ENCODE data around the gene KCTD16.

Gene KCTD16

DNA sequence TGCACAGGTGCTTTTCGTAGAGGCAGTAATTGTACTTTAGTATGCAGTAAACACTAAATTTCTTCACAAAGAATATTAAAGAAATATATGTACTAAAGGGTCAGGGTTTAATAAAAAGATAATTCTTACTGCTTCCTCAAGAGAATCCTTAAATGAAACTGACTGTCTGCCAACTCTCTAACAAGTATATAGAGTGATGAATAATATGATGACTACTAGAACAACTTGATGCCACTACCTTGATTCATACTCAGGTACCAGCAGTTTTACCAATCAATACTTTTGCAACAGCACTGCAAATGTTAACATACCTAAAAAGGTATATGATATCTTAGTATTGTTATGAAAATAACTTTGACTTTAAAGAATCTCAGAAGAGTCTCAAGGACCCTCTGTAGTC, 4.0 kb upstream of the KCTD16 start:
- no peak for DNase-seq (ENCODE audit: low read depth, low spot score)

DNA sequence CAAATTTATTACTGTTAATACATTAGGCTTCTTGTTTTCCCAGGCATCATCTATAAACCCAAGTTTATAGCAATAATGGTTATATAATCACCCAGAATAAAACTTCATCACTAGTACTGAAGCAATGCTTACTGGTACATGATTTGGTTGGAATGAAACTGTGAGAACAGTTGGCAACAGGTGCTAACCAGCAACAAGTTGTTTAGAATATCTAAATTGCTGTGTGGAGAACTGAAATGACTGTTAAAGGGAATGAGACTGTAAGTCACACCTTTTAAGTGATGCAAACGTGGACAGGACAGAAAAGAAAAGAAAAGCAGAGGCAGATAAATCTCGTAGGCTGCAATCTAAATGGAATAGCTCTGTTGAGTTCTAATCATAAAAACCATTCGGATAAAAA, 2.7 kb upstream of the KCTD16 start:
- no peak for DNase-seq (ENCODE audit: low read depth, low spot score)

DNA sequence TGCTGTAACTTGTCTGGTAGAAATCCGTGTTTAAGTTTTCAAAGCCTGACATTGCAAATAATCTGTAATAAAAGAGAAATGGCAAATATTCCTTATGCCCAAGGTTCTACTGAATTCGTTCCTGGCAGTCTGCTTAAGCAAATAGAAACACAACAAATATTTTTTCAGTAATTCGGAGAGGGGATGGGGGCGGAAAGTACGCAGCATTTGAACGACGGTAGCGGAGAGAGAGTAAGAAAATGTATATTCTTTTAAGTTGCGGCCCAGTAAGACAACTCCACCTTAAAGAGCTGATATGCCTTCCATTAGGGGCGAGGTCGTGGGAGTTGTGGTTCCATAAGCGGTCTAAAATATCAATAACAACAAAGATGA, 783 bp upstream of the KCTD16 start:
- DNase-seq (ENCODE audit: low read depth, low spot score), result no peak

DNA sequence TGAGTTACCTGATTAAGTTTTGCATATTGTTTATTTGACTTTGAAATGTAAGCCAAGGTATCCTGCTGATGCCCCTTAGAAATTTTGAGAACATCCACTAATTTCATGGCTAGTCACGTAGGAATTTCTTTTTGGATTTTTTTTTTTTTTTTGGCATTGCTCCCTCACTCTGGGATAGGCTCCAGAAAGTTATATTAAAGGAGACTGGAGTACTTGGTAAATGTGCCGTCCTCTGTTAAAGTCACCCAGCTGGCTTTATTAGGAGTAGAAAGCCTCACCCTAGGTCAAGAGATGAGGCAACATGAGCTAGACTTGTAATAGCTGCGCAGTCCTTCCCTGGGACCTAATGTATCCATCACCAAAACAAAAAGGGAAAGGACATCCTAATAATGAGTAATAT, 3.1 kb downstream of the KCTD16 start:
- DNase-seq (ENCODE audit: low read depth, low spot score), result no peak

DNA sequence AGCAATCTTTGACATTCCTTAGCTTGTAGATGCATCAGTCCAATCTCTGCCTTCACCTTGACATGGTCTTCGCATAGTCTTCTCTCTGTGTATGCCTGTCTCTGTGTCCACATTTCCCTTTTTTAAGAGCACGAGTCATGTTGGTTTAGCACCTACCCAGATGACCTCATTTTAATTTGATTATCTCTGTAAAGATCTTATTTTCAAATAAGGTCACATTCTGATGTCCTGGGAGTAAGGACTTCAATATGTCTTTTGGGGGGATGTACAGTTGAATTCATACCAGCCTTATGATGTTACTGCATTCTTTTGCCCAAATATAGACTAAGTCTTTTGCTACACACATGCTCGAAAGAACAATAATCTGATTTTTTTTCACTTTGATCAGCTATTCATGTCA, 6.9 kb downstream of the KCTD16 start:
- DNase-seq (ENCODE audit: low read depth, low spot score), result no peak

DNA sequence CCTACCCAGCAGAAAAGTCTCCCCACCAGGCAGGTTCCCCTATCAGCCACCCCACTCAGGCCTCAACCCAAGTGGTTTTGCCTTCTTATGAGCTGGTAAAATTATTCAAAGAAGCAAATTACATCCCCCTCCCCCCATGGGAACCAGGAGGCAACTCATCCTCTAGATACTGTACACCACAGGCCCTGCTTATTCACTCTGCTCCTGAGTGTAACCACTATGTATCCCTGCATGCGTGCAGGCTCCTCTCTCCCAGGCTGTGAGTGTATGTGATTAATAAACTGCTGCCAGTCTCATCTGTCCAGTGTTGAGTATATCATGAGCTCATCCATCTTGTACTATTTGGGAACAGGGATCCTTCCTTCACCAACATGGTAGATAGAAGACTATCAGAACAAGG, 8.6 kb downstream of the KCTD16 start:
- no peak for DNase-seq (ENCODE audit: low read depth, low spot score)

DNA sequence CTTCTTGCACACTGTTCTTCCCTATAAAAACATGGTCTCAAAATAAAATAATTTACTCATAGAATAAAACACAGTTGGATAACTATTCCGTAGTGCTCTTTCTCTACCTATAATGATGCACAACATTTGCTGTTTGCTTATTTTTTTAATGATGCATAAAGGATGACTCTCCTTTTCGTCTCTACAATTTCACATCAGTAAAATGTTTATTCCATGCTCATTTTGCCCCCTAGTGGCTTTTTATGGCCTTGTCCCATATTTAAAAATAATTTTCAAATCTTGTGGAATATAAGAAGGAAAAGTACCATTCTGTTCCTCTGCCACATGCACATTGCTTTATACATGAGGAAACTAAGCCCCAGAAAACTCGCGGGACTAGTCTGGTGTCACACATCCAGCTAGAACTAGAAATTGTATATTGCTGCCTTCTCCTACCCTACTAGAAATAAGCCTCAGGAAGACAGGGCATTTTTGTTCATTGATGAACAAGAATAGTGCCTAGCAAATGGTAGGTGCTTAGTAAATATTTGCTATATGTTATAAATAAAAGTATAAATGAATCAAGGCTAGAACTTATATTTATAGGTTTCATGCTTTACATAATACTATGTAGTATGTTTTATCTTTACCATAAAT, 12.7 kb downstream of the KCTD16 start:
- DNase-seq (ENCODE audit: low read depth, low spot score), result no peak

DNA sequence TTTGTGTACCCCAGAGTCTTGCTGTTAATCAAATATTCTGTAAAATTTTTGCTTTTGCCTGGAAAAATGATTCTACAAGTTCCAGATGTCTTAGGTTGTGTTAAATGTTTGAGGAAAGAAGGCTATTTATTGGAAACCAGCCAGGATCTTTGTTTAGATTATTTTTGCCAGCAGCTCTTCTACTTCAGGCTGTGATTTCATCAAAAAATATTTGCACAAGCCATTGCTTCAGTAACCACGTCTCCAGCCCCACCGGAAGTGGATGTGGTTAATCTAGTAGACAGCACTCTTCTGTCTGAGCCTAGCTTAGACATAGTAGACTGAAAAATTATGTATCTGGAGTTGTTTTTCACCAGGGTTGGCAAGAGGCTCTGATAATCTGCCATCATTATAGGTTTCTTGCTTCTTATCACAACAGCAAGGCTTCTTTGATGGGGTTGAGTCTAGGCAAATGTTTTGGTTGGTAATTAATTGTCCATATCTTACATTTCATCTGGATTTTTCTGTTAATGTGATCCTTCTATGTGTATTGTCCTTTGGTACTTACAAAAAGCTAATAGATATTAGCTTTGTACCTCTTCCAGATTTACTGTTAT, 17.1 kb downstream of the KCTD16 start:
- peak; percentile 17 for DNase-seq (ENCODE audit: low read depth, low spot score)

DNA sequence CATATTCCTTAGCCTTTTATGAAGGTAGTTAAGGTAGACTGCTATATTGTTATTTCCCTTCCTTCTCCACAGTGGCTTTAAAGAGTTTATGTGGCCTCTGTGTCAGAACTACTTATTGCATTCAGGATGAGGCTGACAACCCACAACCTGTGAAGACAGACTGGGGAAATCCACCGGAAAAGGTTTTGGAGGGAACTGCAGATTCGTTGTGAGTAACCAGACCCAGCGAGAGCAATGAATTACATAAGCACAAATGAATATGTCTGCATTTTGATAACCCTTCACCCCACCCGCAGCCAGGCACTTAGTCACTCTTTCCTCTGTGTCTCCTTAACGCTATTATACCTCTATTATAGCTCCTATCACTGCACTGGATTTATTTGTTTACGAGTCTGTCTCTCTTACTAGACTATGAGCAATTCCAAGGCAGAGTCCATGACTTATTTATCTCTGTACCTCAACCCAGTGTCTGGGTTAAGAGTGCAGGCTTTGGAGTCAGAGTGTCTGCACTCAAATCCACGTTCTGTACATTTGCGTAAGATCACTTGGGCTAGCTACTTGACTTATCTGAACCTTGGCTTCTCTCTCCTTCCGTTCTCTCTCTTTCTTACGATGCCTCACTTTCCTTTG, 19.2 kb downstream of the KCTD16 start:
- peak; percentile 39 for DNase-seq (ENCODE audit: low read depth, low spot score)

DNA sequence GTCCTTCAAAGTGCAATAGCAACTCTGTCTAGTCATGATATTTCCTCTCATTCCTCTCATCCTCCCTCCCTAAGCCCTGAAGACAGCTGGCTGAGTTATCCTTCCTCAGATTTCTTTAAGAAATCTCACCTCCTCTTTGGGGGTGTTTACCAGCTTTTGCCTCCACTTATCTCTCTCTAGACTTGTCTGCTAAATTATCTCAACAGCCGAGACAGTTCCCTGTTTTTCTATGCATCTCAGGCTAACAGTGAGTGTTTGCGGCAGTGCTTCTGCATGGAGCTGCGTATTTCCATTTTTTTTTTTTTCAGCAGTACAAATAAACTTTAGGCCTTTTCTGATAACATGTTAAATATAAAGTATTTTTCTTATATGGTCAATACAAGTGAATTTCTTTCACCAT, 20.9 kb downstream of the KCTD16 start:
- no peak for DNase-seq (ENCODE audit: low read depth, low spot score)

DNA sequence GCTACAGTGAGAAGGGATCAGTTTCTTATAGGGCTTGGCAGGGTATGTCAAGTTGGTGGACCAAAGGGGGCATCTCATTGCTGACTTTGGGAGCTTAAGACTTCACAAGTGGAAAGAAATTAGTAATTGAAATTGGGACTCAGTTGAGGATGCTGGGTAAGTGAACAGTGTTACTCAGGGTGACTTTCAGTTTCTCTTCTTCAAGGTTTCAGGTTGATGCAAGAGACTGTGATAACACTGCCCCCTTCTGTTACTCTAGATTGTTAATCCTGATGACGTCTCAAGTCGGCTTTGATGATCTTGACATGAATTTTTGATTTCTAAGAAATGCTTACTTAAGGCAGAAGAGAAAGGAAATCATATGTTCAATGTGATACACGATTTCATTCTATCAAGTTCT, 21.3 kb downstream of the KCTD16 start:
- no peak for DNase-seq (ENCODE audit: low read depth, low spot score)

DNA sequence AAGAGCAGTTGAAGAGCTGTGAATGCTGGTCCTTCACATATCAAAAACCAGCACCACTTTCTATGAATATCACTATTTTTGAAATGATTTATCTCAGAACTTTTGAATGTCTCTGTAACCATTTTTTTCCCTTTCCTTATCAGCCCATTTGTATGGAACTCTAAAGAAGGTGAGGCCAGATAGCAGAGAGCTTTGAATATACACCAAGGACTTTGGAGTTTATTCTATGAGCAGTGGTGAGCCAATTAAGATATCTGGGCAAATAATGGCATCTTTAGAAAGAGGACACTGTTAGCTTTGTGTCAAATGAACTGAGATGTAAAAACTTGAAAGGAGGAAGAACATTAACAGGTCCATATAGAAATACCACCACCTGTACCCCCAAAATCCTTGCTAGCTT, 22.0 kb downstream of the KCTD16 start:
- DNase-seq (ENCODE audit: low read depth, low spot score), result no peak

DNA sequence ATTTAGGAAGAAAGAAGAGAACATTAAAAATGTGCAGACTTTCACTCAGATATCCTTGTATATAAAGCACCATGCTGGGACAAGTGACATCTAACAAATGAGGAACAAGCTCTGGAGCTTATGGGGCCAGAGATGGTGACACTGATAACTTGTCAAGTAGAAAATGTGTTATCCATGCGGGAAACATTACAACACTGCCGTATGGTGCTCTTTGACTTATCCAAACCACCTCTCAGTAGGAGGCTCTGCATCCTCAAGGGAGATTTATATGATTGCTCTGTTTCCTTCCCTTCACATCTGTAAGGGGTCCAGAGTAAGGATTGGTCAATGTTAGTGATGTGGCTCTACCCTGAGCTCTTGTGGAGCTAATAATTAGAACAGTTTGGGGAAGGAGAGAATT, 23.5 kb downstream of the KCTD16 start:
- no peak for DNase-seq (ENCODE audit: low read depth, low spot score)

DNA sequence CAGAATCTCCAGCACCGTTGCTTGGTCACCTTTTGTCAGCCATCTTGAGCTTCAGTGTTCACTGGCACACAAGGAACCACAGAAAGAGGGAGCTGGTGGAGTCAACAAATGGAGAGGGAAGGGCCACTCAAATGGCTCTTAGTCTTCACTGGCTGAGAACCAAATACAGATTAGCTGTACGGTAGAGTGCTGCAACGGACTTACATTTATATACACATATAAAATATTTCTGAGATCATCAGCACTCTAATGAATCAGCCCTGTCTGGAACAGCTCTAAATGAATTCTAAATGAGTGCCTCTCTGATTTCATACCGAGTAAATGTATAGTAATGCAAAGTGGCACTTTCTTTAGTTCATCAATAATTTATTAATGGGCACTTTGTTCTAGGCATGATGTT, 24.8 kb downstream of the KCTD16 start:
- no peak for DNase-seq (ENCODE audit: low read depth, low spot score)

DNA sequence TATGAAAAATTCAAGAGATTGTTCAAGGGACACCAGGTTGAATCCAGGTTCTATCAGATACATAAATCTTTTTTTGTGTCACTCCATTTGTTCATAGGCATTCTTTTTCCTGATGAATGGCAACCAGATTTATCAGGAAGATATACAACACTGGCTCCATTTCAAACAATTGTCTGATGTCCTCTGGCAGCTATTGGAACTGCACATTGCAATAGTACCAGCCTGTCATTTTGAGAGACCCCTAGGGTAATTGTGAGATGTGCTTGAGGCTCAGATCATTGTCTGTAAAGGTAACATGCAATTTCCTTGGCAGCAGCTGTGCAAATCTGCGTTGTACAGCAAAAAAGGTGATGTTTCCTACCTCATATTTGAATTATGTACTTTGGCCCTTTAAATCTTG, 25.9 kb downstream of the KCTD16 start:
- DNase-seq (ENCODE audit: low read depth, low spot score), result no peak

DNA sequence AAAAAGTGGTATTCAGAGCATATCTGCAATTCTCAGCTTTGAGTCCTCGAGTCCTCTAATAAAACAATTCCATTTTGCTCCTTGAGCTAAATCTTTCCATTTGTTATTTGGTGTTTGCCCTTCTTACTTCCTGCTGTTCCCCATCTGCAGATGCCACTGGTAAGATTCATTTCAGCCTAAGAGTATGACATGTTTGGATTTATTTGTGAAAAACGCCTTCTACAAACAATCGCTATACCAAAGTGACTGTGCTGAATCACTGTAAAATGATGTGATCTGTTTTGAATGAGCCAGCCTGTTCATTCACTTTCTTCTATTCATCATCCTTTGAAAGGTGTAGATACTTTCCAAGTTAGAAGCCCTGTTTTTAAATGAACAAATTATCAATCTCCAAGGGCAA, 27.7 kb downstream of the KCTD16 start:
- DNase-seq (ENCODE audit: low read depth, low spot score), result no peak

DNA sequence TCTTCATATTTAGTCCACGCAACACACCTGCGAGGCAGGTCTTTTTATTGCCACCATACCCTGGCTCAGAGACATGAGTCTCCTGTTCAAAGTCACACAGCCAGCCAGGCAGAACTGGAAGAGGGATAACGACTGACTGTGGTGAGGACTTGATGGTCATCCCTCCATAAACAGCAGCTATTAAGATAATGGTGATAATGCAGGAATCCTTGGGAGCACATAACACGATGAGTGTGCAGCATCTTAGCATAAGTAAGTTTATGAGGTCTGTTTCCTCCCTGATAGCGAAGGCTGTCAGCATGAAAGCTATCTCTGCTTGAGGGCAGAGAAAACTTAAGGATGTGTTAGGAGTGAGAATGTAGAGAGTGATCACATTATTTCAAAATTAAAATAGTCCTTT, 30.9 kb downstream of the KCTD16 start:
- DNase-seq (ENCODE audit: low read depth, low spot score), result no peak

DNA sequence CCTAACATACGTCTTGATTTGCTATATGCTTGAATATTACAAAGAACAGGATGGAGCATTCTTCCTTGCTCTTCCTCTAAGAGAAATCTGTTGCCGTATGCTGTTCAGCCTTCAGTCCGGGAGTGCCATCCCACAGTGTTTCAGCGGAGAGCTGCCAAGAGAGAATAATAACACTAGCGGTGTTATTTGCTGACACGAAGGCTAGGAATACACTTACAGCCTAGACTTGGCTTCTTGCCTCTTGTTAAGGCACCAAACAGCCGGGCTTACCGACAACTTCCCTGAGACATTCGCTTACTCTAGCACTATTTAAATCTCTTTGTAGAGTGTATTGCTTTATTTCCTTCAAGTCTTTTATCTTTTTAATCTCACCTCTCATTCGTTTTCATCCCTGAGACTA, 31.4 kb downstream of the KCTD16 start:
- no peak for DNase-seq (ENCODE audit: low read depth, low spot score)

DNA sequence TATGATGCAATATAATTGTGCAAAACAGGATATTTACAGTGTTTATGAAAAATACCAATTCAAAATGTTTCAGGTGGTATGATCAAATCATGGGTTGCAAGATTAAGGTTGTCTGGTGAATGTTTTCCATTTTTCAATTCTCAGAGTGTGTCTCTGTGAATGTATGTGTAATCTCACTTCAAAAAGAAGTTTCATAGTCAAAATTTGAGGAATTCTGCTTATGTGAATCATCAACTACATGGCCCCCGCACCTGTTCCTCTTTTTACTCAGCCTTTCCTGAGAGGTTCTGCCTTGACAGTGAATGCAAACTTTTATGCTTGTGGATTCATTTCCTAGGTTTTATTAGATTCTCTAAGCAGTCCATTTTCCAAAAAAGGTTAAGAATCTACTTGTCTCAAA, 32.1 kb downstream of the KCTD16 start:
- DNase-seq (ENCODE audit: low read depth, low spot score), result no peak

DNA sequence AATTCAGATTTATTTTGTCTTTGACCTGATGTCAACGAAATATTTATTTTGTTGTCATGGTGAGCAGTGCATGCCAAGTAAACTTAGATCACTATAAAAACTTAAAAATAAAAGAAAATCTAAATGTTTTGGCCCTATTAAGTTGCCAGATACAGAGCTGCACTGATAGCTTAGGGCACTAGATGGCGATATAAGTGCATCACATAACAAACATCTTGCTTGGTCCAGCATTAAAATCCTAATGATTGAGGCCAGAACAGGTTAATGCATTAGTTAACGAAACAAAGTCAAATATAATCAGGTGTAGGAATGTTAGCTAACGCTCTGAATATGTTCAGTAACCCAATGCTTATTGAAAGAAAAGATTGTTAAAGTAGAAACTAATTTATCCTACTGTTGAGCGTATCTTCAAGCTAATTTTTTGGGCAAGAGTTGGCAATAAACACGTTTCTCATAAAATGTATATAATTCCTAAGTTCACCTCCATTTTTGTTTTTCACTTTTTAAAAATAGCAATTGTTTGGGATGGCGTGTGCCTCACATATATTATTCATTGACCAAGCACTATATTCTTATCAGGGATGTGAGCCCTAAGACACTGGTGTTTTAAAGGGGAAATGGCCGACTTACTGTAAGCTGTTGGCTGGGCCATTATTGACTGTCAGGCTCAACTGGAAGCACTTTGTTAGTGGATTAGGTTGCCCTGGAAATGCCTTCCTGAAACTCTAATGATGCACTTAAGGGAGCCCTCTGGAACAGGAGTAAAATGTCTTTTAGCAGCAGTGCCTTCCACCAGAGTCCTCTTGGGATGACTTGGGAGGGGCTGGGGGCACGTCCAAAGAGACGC, 33.3 kb downstream of the KCTD16 start:
- no peak for DNase-seq (ENCODE audit: low read depth, low spot score)

DNA sequence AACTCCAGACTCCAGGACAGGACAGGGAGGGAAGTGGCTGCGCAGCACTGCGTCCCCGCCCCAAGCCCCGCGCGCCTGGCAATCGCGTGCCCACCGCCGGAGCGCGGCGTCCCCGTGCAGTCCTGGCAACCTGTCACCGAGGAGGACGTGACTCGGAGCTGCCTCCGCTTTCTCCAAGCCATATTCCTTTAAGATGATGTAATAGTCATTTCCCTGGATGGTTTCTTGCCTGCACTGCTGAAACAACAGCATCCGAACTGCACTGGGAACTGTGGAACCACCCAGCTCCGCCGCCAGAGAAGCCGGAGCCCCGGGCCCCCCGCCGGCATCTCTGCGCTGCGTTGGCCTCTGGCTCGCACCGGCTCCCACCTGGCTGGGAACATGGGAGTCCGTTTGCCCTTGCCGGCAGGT, 34.5 kb downstream of the KCTD16 start:
- no peak for DNase-seq (ENCODE audit: low read depth, low spot score)

DNA sequence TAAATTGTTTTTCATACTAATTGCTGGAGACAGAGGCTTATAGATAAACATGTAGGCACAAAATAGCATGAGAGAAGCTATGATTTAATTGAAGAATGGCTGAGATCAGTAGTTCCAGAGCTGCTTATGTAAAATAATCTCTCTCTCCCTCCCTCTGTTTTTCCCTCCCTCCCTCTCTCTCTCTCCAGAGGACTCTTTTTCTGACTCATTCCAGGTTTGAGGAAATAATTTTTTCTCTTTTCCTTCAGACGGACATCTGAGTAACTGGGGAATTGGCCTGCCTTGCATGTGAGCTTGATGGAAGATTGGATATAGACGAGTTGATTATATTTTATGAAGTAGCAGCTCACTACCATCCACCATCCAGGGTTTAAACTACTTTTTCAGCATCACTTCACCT, 35.5 kb downstream of the KCTD16 start:
- DNase-seq (ENCODE audit: low read depth, low spot score), result no peak
